Duodenal mucosa (tissue), 2 donors: Measurements from ENCODE around the gene SERPINA1.
"Not testable (repeated sequence)": the region's sequence is repeated elsewhere in the genome, so short reads cannot be mapped to it uniquely, and the experiment has no call there.

Source experiments
- H3K27ac ChIP-seq: one replicate; pipeline ENCODE4 v1.7.0; 2013; ENCODE audit warnings: low read depth, low read length
- H3K27me3 ChIP-seq, 2 donors: one replicate each; pipeline ENCODE4 v1.7.0; 2013; ENCODE audit warnings: low read length in 2 of 2, control low read depth in 1 of 2; ENCODE audit not compliant: insufficient read depth in 2 of 2, control insufficient read depth in 1 of 2
- H3K36me3 ChIP-seq, 2 donors: one replicate each; pipeline ENCODE4 v1.7.0; 2013; ENCODE audit warnings: low read length in 2 of 2, control low read depth in 1 of 2; ENCODE audit not compliant: insufficient read depth in 2 of 2, control insufficient read depth in 1 of 2
- H3K4me1 ChIP-seq, 2 donors: one replicate each; pipeline ENCODE4 v1.7.0; 2013; ENCODE audit warnings: low read length in 2 of 2, control low read depth in 1 of 2; ENCODE audit not compliant: insufficient read depth in 2 of 2, control insufficient read depth in 1 of 2
- H3K4me3 ChIP-seq, 2 donors: one replicate each; pipeline ENCODE4 v1.7.0; 2013; ENCODE audit warnings: low read length in 2 of 2, low read depth in 1 of 2
- H3K9ac ChIP-seq, 2 donors: one replicate each; pipeline ENCODE4 v1.7.0; 2013; ENCODE audit warnings: low read length in 2 of 2, low read depth in 1 of 2
- H3K9me3 ChIP-seq, 2 donors: one replicate each; pipeline ENCODE4 v1.7.0; 2013; ENCODE audit warnings: low read length in 2 of 2, control low read depth in 1 of 2; ENCODE audit not compliant: control insufficient read depth in 1 of 2

SERPINA1 gene

DNA sequence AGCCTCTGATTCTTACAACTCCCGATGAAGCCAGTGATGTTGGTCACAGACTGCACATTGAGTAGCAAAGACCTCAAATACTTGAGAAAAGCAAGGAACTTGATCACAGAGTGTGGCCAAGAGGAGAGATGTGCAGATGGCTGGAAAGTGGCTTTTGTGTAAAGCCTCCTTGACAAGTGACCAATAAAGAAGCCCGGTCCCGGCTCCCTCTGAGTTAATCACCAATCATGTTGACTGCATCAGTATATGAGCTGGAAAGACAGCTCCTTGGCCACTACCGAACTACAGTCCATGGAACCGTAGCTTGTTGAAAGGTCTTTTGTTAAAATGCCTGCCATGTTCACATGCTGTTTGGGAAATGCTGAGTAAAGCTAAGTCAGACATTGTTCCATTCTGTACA, 41.6 kb downstream of the SERPINA1 start:
- Histone ChIP-seq H3K4me1 (peaks cover 11 to 12% of the 10 kb centered on the region in 2 donors), H3K27me3 (peaks cover 0 to 3% of the 10 kb centered on the region in 2 donors), H3K4me3 (no peak overlapping the region), H3K36me3 (no peaks in the 10 kb centered on the region), H3K27ac (no peak overlapping the region), H3K9me3 (no peaks in the 10 kb centered on the region), H3K9ac (no peak overlapping the region)

DNA sequence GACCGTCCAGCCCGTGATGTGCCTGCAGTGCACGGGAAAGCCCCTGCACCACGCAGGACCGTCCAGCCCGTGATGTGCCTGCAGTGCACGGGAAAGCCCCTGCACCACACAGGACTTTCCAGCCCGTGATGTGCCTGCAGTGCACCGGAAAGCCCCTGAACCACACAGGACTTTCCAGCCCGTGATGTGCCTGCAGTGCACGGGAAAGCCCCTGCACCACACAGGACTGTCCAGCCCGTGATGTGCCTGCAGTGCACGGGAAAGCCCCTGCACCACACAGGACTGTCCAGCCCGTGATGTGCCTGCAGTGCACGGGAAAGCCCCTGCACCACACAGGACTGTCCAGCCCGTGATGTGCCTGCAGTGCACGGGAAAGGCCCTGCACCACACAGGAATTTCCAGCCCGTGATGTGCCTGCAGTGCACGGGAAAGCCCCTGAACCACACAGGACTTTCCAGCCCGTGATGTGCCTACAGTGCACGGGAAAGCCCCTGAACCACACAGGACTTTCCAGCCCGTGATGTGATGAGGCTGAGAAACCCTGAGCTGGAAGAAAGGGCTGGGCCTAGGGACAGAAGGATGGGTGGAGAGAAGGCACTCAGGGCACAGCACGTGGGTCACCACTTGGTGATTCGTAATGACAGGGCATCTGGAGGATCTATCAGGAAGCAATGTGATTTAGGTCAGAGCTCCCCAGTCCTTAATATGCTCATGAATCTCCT, 42.2 kb downstream of the SERPINA1 start:
- H3K9ac ChIP-seq, H3K27me3 ChIP-seq, H3K9me3 ChIP-seq, H3K4me3 ChIP-seq, H3K36me3 ChIP-seq, H3K27ac ChIP-seq: not testable (repeated sequence)
- peaks cover 14 to 15% of the 10 kb centered on the region in 2 donors for H3K4me1 ChIP-seq

DNA sequence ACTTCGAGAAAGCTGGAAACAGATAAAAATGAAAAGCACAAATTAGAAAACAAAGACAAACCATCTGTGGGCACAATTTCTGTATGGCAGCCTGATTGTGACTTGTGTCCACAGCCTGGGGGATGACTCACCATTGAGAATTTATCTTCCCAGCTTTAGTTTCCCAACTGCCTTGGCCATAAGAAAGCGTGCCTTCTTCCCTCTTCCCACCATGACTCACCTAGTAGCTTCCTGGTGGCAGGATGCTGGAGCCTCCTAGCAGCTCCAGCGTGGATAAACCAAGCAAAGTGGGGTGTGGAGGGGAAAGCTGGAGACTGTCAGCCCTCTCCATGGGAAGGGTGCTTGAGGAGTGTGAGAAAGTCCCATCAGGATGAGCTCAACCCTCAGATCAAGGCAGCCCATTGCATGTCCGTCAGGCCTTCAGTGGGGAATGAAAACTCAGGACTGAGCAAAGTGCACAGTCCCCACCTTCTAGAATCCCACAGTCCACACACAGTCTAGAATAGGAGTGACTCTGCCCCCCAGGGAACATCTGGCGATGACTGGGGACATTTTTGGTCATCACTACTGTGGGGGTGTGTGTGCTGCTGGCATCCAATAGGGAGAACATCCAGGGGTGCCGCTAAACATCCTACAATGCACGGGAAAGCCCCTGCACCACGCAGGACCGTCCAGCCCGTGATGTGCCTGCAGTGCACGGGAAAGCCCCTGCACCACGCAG, 42.9 kb downstream of the SERPINA1 start:
- Histone ChIP-seq H3K4me1 (peaks cover 14 to 15% of the 10 kb centered on the region in 2 donors), H3K27me3 (peaks cover 0 to 3% of the 10 kb centered on the region in 2 donors), H3K27ac (no peak overlapping the region), H3K36me3 (no peaks in the 10 kb centered on the region), H3K4me3 (no peak overlapping the region), H3K9ac (no peak overlapping the region), H3K9me3 (no peaks in the 10 kb centered on the region)

DNA sequence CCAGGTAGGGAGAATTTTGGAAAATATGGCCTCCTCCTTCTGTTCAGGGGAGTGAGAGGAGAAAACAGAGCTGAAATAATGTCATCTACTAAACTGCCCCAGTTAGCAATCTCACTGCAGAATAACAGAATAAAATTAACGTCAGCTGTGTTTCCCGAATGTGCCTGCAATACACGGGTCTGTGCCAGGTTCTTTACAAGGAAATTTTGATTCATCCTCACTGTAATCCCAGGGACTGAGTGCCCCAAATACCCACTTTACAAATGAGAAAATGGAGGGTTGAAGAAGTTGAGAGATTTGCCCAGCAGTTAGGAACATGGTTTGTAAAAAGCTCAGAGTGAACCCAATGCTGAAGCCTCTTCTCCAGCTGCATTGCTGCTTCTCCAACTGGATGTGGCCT, 44.0 kb downstream of the SERPINA1 start:
- no peak overlapping the region for H3K9ac ChIP-seq

DNA sequence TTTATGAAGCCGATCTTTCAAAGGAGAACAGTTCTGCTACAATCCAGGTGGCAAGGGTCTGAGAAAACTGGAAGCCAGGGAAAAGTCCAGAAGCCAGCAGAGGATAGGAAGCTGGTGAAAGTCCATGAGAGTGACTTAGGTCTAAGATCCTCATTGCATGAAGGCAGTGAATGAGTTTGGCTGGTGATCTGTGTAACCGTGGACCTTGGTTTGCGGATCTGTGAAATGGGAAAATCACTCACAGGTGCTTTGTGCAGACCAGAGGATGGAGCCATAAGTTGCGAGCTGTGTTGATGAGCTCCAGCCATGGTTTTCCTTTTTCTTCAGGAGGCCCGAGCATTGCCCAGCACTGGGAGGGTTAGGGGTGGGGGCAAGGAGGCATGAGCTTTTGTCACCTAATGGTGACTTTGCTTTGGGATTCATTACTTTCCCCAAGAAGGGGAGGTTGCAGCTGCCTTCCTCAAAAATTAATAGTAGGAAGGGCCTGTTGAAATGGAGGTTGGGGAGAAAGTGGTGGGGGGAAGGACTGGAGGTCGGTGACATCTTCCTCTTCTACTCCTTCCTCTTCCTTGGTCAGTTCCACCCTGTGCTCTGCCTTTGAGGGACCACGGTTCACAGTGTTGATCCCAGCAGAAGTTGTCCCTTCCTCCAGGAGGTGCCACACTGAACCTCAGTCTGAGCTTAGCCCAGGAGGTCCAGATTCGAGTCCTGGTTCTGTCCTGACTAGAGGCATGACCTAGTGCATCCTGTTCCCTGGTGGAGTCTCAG, 45.0 kb downstream of the SERPINA1 start:
- H3K27ac ChIP-seq = no peak overlapping the region

More for the DNA sequence above, 44.0 kb downstream of the SERPINA1 start:
- Histone ChIP-seq H3K27ac (no peak overlapping the region), H3K4me1 (peaks cover 14 to 15% of the 10 kb centered on the region in 2 donors), H3K27me3 (peaks cover 0 to 3% of the 10 kb centered on the region in 2 donors), H3K36me3 (no peaks in the 10 kb centered on the region), H3K4me3 (no peak overlapping the region), H3K9me3 (no peaks in the 10 kb centered on the region)

DNA sequence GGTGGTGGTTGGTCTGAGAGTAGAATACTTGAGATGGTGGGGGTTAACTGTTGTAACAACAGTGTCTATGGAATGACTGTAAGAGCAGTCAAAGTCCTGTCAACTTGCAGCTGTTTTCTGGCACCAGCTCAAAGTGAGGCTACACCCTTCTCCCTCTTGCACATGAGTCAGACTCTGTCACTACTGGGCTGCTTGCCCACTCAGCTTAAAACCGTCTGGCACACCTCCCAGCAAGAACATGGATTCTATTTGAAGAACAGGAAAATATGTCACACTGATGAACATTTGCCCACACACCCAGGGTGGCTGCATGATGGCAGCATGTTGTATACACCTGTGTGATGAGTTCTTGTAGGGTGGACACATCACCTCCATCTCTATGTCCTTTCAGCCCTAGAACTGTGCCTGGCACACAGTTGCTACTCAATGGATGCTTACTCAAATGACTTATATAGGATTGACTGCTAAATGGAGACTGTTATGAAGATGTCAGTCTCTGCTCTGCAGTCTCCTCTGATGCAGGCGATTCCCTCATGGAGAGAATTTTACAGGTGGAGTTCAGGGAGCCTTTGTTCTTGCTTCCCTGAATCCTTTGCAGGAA, 46.0 kb downstream of the SERPINA1 start:
- H3K27ac ChIP-seq = no peak overlapping the region
- H3K36me3 ChIP-seq = no peaks in the 10 kb centered on the region
- H3K4me1 ChIP-seq = peaks cover 14 to 15% of the 10 kb centered on the region in 2 donors
- peak overlapping the region in 1 of 2 donors; percentile 17 for H3K4me3 ChIP-seq
- no peak overlapping the region for H3K9ac ChIP-seq
- peaks cover 0 to 1% of the 10 kb centered on the region in 2 donors for H3K27me3 ChIP-seq
- no peaks in the 10 kb centered on the region for H3K9me3 ChIP-seq

More for the DNA sequence above, 45.0 kb downstream of the SERPINA1 start:
- Histone ChIP-seq H3K4me1 (peaks cover 14 to 15% of the 10 kb centered on the region in 2 donors), H3K27me3 (peaks cover 0 to 3% of the 10 kb centered on the region in 2 donors), H3K4me3 (no peak overlapping the region), H3K36me3 (no peaks in the 10 kb centered on the region), H3K9ac (no peak overlapping the region), H3K9me3 (no peaks in the 10 kb centered on the region)

DNA sequence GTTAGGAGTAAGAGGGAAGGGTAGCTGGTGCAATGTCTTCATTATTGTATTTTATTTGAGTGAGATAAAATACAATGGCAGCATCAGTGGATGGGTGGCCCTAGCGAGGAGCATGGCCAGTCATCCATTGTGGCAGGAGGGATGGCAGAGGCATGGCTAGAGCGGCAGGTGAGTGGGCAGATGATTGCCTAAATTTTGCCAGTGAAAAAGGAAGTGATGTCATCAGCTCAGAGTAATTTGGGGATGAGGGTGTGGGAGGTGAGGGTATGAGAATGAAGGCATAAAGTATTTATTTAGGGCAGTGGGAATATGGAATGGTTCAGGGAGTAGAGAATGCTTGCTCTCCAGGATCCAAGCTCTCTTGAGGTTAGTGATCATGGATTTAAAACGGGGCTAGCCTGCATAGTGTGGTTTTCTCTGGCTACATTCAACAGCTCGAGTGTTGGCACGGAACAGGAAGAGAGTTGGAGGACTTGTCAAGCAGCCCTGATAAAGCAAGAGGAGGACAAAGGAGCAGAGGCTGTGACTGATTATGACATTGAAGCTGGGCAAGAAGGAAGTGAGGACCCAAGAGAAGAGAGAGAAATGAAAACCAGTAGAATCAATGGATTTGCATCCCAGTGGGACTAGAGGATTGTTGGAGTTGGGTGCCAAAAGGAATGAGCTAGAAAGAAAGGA, 46.6 kb downstream of the SERPINA1 start:
- no peak overlapping the region for H3K9ac ChIP-seq
- peaks cover 14 to 15% of the 10 kb centered on the region in 2 donors for H3K4me1 ChIP-seq
- peak overlapping the region in 1 of 2 donors; percentile 17 for H3K4me3 ChIP-seq
- H3K27me3 ChIP-seq = no peaks in the 10 kb centered on the region
- H3K27ac ChIP-seq = no peak overlapping the region
- no peaks in the 10 kb centered on the region for H3K9me3 ChIP-seq
- no peaks in the 10 kb centered on the region for H3K36me3 ChIP-seq

DNA sequence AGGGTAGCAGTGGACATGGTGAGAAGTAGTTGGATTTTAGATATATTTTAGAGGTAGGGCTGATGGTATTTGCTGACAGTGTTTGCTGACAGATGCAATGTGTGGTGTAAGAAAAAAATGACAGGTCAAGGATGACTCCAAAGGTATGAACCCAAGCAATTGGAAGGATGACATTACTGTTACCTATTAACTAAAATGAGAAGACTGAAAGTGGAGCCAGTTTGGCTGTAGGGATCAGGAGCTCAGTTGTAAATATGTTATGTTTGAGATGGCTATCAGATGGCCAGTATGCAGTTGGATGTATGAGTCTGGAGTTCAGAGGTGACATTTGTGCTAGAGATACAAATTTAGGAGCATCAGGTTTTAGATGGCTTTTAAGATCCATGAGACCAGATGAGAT, 47.9 kb downstream of the SERPINA1 start:
- no peak overlapping the region for H3K9ac ChIP-seq
- no peak overlapping the region for H3K4me3 ChIP-seq
- no peaks in the 10 kb centered on the region for H3K36me3 ChIP-seq
- H3K27me3 ChIP-seq = no peaks in the 10 kb centered on the region
- H3K27ac ChIP-seq = no peak overlapping the region
- H3K4me1 ChIP-seq = peaks cover 14 to 15% of the 10 kb centered on the region in 2 donors
- no peaks in the 10 kb centered on the region for H3K9me3 ChIP-seq

DNA sequence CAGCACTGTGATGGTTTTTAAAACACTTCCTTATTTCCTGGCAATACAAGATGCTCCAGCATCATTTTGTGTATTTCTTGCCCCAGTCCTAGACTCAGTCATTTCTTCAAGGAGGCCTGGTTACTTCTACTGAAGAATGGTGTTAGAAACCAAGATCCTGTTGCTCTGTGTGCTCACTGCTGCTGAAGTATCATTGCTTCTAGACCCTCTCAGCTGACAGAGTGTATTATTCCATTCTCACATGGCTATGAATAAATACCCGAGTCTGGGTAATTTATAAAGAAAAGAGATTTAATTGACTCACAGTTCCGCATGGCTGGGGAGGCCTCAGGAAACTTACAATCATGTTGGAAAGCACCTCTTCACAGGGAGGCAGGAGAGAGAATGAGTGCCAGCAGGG, 50.4 kb downstream of the SERPINA1 start:
- Histone ChIP-seq H3K27me3 (no peaks in the 10 kb centered on the region), H3K9ac (no peak overlapping the region), H3K36me3 (no peaks in the 10 kb centered on the region), H3K4me3 (no peak overlapping the region), H3K27ac (no peak overlapping the region), H3K9me3 (no peaks in the 10 kb centered on the region), H3K4me1 (peaks cover 12 to 15% of the 10 kb centered on the region in 2 donors)
